OCI-LY3 (cell line): ENCODE data around the gene ANKS1A.

Source experiments
- H2AFZ ChIP-seq: fragments of 200-600, 300-600 bp; shearing (Covaris generic); 2 replicates; pipeline ENCODE4 v1.6.0; 2014; ENCODE audit warnings: antibody characterized with exemption, low read depth, low read length
- H3K27ac ChIP-seq: fragments of 200-600, 300-600 bp; sonication (generic); 2 replicates; pipeline ENCODE4 v1.5.1; 2014; ENCODE audit warnings: mild to moderate bottlenecking, low read length, moderate library complexity, mixed read lengths
- H3K27me3 ChIP-seq: fragments of 200-600, 300-600 bp; sonication (generic); 2 replicates; pipeline ENCODE4 v1.6.1; 2014; ENCODE audit warnings: low read depth, low read length, mixed read lengths
- H3K36me3 ChIP-seq: fragments of 200-600, 300-600 bp; sonication (generic); replicated peaks from 2 replicates; pipeline ENCODE3; 2014; ENCODE audit warnings: low read depth, low read length, mixed read lengths
- H3K4me1 ChIP-seq: fragments of 300-600, 200-600 bp; sonication (generic); 2 replicates; pipeline ENCODE4 v1.6.1; 2014; ENCODE audit warnings: low read length, mixed read lengths
- H3K4me2 ChIP-seq: fragments of 200-600, 300-600 bp; sonication (generic); 2 replicates; pipeline ENCODE4 v1.6.1; 2014; ENCODE audit warnings: low read length, mixed read lengths
- H3K4me3 ChIP-seq: fragments of 300-600, 200-600 bp; sonication (generic); 2 replicates; pipeline ENCODE4 v1.5.1; 2014; ENCODE audit warnings: antibody characterized with exemption, mild to moderate bottlenecking, low read length, moderate library complexity
- H3K79me2 ChIP-seq: fragments of 300-600, 200-600 bp; shearing (Covaris generic); 2 replicates; pipeline ENCODE4 v1.6.1; 2014; ENCODE audit warnings: mild to moderate bottlenecking, low read length, mixed read lengths
- H3K9ac ChIP-seq: fragments of 300-600, 200-600 bp; shearing (Covaris generic); 2 replicates; pipeline ENCODE4 v1.6.0; 2014; ENCODE audit warnings: mild to moderate bottlenecking, low read length, moderate library complexity
- H3K9me3 ChIP-seq: fragments of 200-600, 300-600 bp; shearing (Covaris generic); 2 replicates; pipeline ENCODE4 v1.6.1; 2014; ENCODE audit warnings: low read length, mixed read lengths; ENCODE audit not compliant: insufficient read depth
- H4K20me1 ChIP-seq: fragments of 200-600, 300-600 bp; sonication (generic); 2 replicates; pipeline ENCODE4 v1.6.1; 2016; ENCODE audit warnings: low read length, mixed read lengths; ENCODE audit not compliant: insufficient read depth
- EZH2phosphoT487 ChIP-seq: fragments of 200-600 bp; shearing (Covaris generic); IDR thresholded peaks from 2 replicates; pipeline ENCODE4 v1.6.1; 2018; ENCODE audit warnings: antibody characterized with exemption, mixed run types, low read depth
- TF ChIP-seq, protein P1 (sequence below): fragments of 200-600, 300-600 bp; sonication (generic); IDR thresholded peaks from 2 replicates; pipeline ENCODE4 v1.5.1; 2014; ENCODE audit warnings: antibody characterized with exemption, low read length, low read depth

ANKS1A gene

DNA sequence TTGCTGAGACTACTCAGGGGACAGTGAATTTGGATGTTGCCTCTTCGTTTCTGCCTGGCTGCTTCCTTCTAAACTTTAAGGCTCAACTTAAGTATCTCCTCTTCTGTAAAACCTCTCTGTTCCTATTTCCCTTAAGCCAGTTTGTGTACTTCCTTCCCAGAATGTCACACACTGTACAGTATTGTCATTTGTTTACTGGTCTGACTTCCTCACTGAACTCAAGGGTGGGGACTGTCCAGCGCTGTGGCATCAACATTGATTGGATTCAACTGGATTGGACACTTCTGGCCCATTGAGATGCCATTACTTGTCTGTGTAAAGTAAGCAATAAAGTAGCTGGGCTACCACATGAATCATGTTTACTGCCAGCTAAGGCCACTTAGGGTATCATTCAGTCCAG is 69.7 kb downstream of the ANKS1A start:
- no peak overlapping the region for H3K9ac ChIP-seq
- H3K9me3 ChIP-seq = no peaks in the 10 kb centered on the region
- TF ChIP-seq, protein P1, sequence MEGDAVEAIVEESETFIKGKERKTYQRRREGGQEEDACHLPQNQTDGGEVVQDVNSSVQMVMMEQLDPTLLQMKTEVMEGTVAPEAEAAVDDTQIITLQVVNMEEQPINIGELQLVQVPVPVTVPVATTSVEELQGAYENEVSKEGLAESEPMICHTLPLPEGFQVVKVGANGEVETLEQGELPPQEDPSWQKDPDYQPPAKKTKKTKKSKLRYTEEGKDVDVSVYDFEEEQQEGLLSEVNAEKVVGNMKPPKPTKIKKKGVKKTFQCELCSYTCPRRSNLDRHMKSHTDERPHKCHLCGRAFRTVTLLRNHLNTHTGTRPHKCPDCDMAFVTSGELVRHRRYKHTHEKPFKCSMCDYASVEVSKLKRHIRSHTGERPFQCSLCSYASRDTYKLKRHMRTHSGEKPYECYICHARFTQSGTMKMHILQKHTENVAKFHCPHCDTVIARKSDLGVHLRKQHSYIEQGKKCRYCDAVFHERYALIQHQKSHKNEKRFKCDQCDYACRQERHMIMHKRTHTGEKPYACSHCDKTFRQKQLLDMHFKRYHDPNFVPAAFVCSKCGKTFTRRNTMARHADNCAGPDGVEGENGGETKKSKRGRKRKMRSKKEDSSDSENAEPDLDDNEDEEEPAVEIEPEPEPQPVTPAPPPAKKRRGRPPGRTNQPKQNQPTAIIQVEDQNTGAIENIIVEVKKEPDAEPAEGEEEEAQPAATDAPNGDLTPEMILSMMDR = no peak
- TF ChIP-seq EZH2phosphoT487 = no peak

DNA sequence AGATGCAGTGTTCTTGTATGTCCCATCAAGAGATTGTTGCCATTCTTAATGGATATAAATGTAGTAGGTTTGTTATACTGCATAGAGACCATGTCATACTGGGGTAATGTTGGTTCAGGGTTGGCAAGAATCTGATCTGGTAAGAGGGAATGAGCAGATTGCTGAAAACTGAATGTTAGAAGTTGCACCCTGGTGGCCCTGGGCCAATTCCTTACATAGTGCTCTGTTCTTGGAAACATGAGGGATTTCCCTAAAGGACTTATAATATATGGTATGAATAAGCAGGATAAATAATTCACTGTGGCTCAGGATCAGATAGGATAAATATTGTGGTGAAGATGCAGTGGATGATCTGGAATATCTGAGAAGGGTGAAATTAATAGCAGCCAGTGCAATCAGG is 70.2 kb downstream of the ANKS1A start:
- Histone ChIP-seq H3K4me2 (no peak overlapping the region), H4K20me1 (no peaks in the 10 kb centered on the region), H3K4me1 (peaks cover 21% of the 10 kb centered on the region), H3K9me3 (no peaks in the 10 kb centered on the region), H3K27me3 (no peaks in the 10 kb centered on the region), H3K36me3 (no peaks in the 10 kb centered on the region), H3K9ac (no peak overlapping the region), H3K79me2 (no peaks in the 10 kb centered on the region), H3K4me3 (no peak overlapping the region), H3K27ac (no peak overlapping the region), H2AFZ (no peak overlapping the region)
- TF ChIP-seq, protein P1 = no peak
- no peak for TF ChIP-seq EZH2phosphoT487

More for the DNA sequence above, 69.7 kb downstream of the ANKS1A start:
- H3K4me3 ChIP-seq = no peak overlapping the region
- no peaks in the 10 kb centered on the region for H3K27me3 ChIP-seq
- H3K36me3 ChIP-seq = no peaks in the 10 kb centered on the region
- peaks cover 21% of the 10 kb centered on the region for H3K4me1 ChIP-seq
- H3K79me2 ChIP-seq = no peaks in the 10 kb centered on the region
- no peaks in the 10 kb centered on the region for H4K20me1 ChIP-seq
- H2AFZ ChIP-seq = no peak overlapping the region
- H3K27ac ChIP-seq = no peak overlapping the region
- H3K4me2 ChIP-seq = no peak overlapping the region

DNA sequence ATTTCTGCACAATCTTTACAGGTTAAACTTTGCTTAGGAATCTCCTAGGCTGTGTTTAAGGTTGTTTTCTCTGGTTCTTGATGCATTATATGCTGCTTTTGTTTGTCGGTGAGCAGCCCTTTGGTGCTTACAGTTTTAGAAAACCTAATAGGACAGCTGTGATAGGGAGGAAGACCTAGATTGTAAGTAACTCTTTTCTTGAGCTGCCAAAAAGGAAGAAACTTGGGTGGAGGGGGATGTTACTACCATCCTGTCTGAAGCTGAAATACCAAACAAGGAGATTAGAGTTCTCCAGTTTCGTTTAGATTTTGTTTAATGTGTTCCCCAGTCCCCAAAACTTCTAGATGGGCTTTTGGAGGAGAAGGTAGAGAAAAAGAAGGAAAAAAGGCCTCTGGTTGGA is 72.0 kb downstream of the ANKS1A start:
- TF ChIP-seq, protein P1 = no peak
- TF ChIP-seq EZH2phosphoT487 = no peak
- H3K4me2 ChIP-seq = peak overlapping the region; percentile 59
- peak overlapping the region; percentile 19; the same call in 1 of the 2 replicates for H3K27ac ChIP-seq
- H2AFZ ChIP-seq = no peak overlapping the region
- H4K20me1 ChIP-seq = no peaks in the 10 kb centered on the region
- H3K36me3 ChIP-seq = no peaks in the 10 kb centered on the region
- peak overlapping the region; percentile 9; the same call in 1 of the 2 replicates for H3K4me3 ChIP-seq
- no peaks in the 10 kb centered on the region for H3K27me3 ChIP-seq
- no peaks in the 10 kb centered on the region for H3K79me2 ChIP-seq
- H3K9me3 ChIP-seq = no peaks in the 10 kb centered on the region
- peaks cover 14% of the 10 kb centered on the region for H3K4me1 ChIP-seq
- H3K9ac ChIP-seq = 0 out of 2 replicates have a peak overlapping the region, but pooled peaks have one; percentile 10

DNA sequence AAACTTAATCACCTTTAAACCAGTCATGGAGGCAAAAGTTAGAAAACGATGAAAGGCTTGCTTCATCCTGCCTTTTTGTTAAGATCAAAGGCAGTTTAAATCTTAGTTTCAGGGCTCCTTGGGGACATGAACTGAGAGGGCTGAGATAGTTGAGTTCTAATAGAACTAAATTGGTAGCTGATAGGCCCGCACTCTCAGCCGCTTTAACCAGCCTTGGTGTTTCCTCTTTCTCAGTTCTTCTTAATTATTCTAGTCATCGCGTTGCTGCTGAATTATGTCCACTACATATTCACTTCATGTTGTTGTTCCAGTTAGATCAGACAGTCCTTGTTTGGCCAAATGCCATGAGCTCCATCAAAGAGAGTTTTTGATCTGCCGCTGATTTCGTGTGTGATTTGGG is 72.5 kb downstream of the ANKS1A start:
- Histone ChIP-seq H3K9ac (0 out of 2 replicates have a peak overlapping the region, but pooled peaks have one; percentile 10), H3K27me3 (no peaks in the 10 kb centered on the region), H3K4me1 (peaks cover 14% of the 10 kb centered on the region), H3K4me2 (peak overlapping the region; percentile 59), H2AFZ (no peak overlapping the region), H3K4me3 (peak overlapping the region; percentile 20), H3K79me2 (no peaks in the 10 kb centered on the region), H4K20me1 (no peaks in the 10 kb centered on the region), H3K27ac (peak overlapping the region; percentile 19; the same call in 1 of the 2 replicates), H3K36me3 (no peaks in the 10 kb centered on the region), H3K9me3 (no peaks in the 10 kb centered on the region)
- no peak for TF ChIP-seq EZH2phosphoT487
- TF ChIP-seq, protein P1 = no peak
